NCI-H345 (cell line): ENCODE results near the gene SLC43A3.

Experiments used
- DNase-seq: peaks from one replicate; lab custom pipeline; 2025; lab: John Stamatoyannopoulos, UW

SLC43A3 gene

GRCh38 chr11:57426929-57427726, at the start of gene SLC43A3:
Gene SLC43A3, minus strand, starts transcription at chr11:57427121. Its CDS starts 949 bp downstream, at chr11:57426172.
- no peak for DNase-seq

- no peak for DNase-seq
Observed at GRCh38 chr11:57476047-57476756, 49.3 kb upstream of the SLC43A3 start.

DNA sequence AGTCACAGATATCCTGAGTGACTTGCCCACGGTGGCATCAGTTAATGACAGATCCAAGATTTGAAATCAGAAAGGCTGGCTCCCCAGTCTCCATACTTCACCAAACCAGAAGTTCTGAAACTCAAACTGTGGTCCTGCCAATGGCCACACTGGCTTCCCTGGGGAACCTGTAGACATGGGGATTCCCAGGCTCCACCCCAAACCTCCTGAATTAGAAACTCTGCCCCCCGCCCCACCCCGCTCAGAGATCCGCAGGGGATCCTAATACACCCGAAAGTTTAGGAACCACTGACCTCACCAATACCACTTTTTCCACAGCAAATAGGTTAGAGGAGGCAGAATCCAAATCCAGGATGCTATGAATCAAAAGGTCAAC, 48.7 kb upstream of the SLC43A3 start:
- no peak for DNase-seq

DNA sequence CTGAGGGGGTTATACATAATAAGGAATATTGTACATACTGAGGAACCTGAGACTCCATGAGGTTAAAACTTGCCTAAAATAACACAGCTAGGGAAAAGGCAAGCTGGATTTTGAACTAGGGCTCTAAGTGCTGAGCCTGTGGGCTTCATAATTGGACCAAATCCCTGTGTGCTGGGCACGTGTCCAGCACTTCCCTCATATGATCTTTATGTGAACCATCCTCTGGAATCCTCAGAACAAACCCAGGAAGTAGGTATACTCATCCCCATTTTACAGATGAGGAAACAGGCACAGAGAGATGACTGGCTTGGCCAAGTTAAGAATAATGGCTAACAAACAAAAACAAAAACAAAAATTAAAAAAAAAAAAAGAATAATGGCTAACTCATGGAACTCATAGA, 48.3 kb upstream of the SLC43A3 start:
- DNase-seq = no peak

DNA sequence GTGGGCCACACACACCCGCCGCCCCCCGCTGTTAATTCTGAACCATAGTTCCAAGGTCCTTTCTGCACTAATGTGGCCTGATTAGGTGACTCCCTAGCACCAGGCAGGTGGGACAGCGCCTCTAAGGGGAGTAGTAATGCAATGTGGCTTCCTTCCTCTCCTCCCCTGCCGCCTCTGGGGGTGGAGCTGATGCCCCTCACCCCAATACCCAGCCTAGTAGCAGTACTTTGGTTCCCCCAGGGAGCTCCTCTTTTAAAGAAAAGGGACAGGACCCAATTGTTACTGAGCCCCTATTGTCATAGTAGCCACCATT, 47.8 kb upstream of the SLC43A3 start:
- no peak for DNase-seq

DNA sequence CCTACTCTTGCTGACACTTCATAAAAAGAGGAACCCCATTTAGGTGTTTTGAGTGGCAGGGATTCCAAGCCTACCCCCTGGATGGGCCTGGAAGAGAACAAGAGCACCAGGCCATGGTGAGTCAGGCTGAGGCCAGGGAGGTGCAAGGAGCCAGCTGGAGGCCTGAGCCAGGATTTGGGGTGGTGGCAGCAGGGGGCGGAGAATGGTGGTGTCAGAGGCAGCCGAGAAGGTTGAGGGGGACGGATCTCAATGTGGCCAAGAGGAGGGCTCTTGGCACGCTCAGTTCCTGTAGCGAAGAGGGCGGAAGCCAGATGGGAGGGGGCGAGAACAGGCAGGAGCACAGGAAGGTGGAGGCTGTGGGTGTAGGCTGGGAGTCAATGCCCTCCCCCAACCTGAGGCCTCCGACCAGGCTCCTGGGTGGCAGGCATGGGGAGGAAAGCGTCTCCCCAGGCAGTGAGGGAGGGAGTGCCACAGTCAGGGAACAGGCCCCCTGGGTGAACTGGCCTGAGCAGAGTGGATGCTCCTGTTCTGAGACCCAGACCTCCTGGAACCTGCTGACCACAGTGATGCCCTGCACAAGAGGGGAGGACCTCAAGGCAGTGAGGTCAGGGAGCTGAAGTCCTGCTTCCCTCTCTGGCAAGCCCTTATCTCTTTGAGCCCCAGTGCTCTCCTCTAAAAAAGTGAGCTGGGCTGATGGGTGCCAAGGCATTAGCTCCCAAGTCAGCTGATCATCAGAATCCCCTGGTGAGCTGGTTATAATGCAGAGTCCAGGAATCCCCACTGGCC, 47.3 kb upstream of the SLC43A3 start:
- no peak for DNase-seq

DNA sequence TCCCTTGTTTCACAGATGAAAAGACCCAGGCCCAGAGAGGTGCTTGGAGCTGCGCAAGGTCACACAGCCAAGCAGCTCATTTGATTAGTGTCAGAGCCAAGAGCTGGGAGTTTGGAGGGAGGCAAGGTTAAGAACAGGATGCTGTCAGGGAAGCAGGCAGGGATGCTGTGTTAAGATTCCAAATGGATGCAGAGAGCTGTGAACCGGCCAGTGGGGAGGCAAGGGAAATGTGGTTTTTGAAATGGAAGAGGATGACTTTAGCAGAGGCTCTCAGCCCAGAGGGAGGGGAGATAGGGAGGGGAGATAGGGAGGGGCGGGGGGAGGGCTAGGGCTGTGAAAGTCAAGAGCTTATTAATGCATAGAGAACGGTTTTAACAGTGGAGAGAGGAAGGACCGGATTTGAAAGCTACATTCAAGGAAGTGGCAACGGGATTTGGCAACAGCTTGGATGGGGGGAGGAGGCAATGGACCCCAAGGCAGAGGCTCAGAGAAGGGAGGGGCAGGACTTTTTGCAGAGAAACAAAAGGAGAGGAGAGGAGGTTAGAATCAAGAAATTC, 46.4 kb upstream of the SLC43A3 start:
- no peak for DNase-seq

DNA sequence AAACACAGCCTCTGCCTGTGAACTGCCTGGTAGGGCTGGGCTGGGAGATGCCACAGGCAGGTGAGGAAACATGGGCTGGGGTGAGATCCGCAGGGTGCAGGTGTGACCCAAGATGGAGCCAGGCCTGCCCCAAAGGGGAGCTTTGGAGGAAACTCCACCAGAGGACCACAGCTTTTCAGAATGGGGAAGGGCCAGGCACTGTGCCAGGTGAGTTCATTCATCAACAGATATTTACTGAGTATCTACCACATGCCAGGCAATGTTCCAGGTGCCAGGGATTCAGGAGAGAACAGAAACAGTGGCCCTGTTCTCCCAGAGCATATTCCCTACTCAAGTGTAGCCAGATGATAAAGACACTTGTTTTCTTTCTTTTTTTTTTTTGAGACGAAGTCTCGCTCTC, 44.6 kb upstream of the SLC43A3 start:
- peak; percentile 72 for DNase-seq

DNA sequence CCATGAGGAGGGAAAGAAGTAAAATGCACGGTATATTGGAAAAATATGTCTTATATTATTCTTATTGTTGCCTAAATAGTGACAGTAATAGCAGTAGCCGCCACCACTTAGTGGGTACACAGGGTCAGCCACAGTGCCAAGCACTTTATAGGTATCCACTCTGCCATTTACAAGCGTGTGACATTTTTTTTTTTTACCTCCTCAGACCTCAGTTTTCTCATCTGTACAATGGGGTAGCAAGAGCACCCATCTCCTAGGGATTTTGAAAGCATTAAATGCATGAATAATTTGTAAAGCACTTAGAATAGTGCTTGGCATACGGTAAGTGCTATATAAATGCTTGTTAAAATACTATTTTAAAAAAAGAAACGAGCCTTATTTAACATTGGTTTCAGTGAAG, 42.3 kb upstream of the SLC43A3 start:
- no peak for DNase-seq

- DNase-seq = no peak
Observed at GRCh38 chr11:57468276-57468675, 41.4 kb upstream of the SLC43A3 start.

DNA sequence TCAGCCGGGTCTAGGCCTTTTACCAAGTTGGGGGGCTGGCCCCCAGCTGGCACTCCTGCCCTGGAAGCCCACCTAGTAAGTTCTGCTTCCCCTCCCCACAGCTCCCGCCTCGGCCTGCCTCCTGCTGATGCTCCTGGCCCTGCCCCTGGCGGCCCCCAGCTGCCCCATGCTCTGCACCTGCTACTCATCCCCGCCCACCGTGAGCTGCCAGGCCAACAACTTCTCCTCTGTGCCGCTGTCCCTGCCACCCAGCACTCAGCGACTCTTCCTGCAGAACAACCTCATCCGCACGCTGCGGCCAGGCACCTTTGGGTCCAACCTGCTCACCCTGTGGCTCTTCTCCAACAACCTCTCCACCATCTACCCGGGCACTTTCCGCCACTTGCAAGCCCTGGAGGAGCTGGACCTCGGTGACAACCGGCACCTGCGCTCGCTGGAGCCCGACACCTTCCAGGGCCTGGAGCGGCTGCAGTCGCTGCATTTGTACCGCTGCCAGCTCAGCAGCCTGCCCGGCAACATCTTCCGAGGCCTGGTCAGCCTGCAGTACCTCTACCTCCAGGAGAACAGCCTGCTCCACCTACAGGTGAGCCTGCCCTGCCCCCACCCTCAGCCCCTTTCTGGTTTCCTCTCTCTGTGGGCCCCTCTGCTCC, 40.7 kb upstream of the SLC43A3 start:
- no peak for DNase-seq

- DNase-seq = no peak
Observed at GRCh38 chr11:57466680-57467079, 39.8 kb upstream of the SLC43A3 start.

GRCh38 chr11:57464539-57465181, 37.7 kb upstream of the SLC43A3 start:
- no peak for DNase-seq

GRCh38 chr11:57463671-57464538, 37.0 kb upstream of the SLC43A3 start:
- no peak for DNase-seq

DNA sequence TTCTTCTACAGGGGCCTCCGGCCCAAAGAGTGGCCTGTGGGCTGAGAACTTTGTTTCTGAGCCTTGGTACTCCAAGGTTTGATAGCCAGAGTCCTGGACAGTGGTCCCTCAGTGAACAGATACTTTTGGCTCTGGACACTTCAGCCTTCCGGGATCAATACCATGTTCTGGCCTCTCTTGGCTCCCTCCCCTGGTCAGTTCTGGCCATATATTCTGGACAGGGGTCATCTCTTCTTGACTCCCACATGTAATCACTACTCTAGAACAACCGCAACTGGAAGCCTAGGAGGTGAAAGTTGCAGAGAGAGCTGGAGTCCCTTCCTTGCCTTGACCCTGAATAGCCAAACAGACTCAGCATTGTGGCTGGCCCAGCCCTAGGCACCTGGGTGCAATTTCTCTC, 35.7 kb upstream of the SLC43A3 start:
- DNase-seq = no peak

- no peak for DNase-seq
Observed at GRCh38 chr11:57461841-57462489, 35.0 kb upstream of the SLC43A3 start.

DNA sequence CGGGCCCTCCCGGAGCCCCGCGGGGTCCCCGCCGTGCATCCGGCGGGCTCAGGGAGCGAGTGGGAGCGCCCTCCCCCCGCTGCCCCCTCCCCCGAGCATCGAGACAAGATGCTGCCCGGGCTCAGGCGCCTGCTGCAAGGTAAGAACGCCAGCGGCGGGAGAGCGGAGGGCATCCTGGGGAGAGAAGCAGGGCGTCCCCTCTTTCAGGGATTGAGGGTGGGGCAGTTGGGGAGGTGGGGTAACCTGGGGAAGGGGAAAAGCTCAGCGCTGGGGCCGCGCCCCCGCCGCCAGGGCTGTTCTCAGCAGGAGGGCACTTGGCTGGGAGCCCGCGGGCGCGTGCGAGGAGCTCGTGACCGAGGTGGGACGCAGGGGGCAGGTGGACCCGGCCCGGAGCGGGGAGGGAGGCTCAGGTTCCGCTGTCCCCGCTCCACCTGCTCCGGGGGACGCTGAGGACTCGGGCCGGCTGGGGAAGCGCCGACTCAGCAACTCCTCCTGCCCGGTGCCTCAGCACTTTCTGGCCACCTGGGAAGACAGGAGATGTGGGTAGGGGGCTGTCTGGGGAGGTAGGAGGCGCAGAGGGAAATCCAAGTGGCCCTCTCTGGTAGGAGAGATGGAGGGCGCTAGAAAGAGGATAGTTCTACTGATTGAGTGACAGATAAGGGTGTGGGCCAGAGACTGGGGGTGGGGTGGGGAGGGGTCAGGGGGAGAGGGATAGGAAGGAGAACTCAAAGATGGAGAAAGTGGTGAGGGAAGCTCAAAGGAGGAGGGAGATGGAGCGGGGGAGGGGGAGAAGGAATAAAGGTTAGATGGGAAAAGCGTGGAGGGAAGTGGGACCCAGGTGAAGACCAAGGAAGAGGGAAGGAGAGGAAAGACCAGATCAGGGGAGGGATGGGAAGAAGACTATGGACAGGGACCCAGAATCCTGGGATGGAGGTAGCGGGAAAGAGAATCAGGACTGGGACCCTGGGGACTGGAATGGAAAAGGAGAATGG, 34.1 kb upstream of the SLC43A3 start:
- peak; percentile 38 for DNase-seq

GRCh38 chr11:57460022-57460757, 33.3 kb upstream of the SLC43A3 start, which contains the start of gene RTN4RL2:
Gene RTN4RL2, plus strand, starts transcription at chr11:57460528. Its CDS starts 338 bp downstream, at chr11:57460866.
- DNase-seq = peak; percentile 53
